Tibial nerve (tissue), 4 donors: ENCODE data around the gene ZNF578.
"Not testable (repeated sequence)": the region's sequence is repeated elsewhere in the genome, so short reads cannot be mapped to it uniquely, and the experiment has no call there.

ENCODE experiments used
- CTCF ChIP-seq, 5 experiments: fragments of 200-600 bp in 3 of 5; fragments of 450-650 bp in 2 of 5; sonication (generic) in 3 of 5; IDR thresholded peaks; one replicate each; pipeline ENCODE4 v1.5.1; 2016 to 2019; ENCODE audit warnings: antibody characterized with exemption in 5 of 5, mild to moderate bottlenecking in 3 of 5, moderate library complexity in 2 of 5
- EP300 ChIP-seq, 2 donors: sonication (generic); formaldehyde crosslinking; IDR thresholded peaks; one replicate each; pipeline ENCODE4 v1.6.1; 2017; ENCODE audit warnings: antibody characterized with exemption in 2 of 2, mild to moderate bottlenecking in 1 of 2
- POLR2A ChIP-seq, 2 donors: fragments of 450-650 bp; IDR thresholded peaks; one replicate each; pipeline ENCODE4 v1.6.1; 2017; ENCODE audit warnings: antibody characterized with exemption in 2 of 2, mild to moderate bottlenecking in 2 of 2, moderate library complexity in 2 of 2

GRCh38 chr19:52519175-52519574, 65.8 kb downstream of the ZNF578 start:
- not testable (repeated sequence) for TF ChIP-seq CTCF, POLR2A, EP300 (IDR thresholded peaks at IDR 0.05)
